RWPE1 (cell line): Measurements from ENCODE around the gene IL12RB2.

Source experiments
- CTCF ChIA-PET: fragments of 350-600 bp; sonication (Branson Sonifier 250); formaldehyde crosslinking; extraction: SDS; loops from one replicate; lab custom pipeline; 2021; lab: Yijun Ruan, JAX
- POLR2A ChIA-PET: fragments of 400-600 bp; formaldehyde crosslinking; extraction: SDS; loops from one replicate; lab custom pipeline; 2020; ENCODE audit warnings: antibody characterized with exemption; ENCODE audit not compliant: low non-redundant PET; lab: Yijun Ruan, JAX
- DNase-seq: peaks from one replicate; pipeline ENCODE4 v3.0.0; 2012; ENCODE audit warnings: low spot score
- H3K27ac ChIP-seq: fragments of 450-650 bp; 2 replicates; pipeline ENCODE4 v1.5.1; 2017
- CTCF ChIP-seq: fragments of 450-650 bp; conservative IDR thresholded peaks from 2 replicates; pipeline ENCODE4 v1.5.1; 2017; ENCODE audit warnings: low read depth, mild to moderate bottlenecking

The IL12RB2 gene

GRCh38 chr1:67339623-67340343 is 32.1 kb downstream of the IL12RB2 start:
- no peak for TF ChIP-seq CTCF
- H3K27ac ChIP-seq, result no peak overlapping the region
- ChIA-PET POLR2A (interaction anchor here (0.6 kb wide), 1 partner anchor 18 kb away, joined by 4 read pairs; no protein-coding TSS in a partner anchor), CTCF (interaction anchor here (0.7 to 1.0 kb wide), 2 partner anchors 8 to 190 kb away, joined by 3 read pairs; no protein-coding TSS in a partner anchor)
- DNase-seq, result peak; percentile 44

GRCh38 chr1:67342076-67342890 is 34.6 kb downstream of the IL12RB2 start:
- no peak for DNase-seq
- CTCF ChIA-PET, result no interaction called here
- no peak for TF ChIP-seq CTCF
- POLR2A ChIA-PET, result no interaction called here
- no peak overlapping the region for H3K27ac ChIP-seq

GRCh38 chr1:67345556-67345955 is 37.9 kb downstream of the IL12RB2 start:
- DNase-seq, result no peak
- H3K27ac ChIP-seq, result no peak overlapping the region
- no peak for TF ChIP-seq CTCF
- ChIA-PET CTCF (interaction anchor here (1.0 kb wide), 1 partner anchor 155 kb away, joined by 4 read pairs; no protein-coding TSS in a partner anchor), POLR2A (no interaction called here)

- ChIA-PET POLR2A (no interaction called here), CTCF (interaction anchor here (0.7 to 2.2 kb wide), 4 partner anchors 8 to 348 kb away, joined by 3 to 14 read pairs (median 5); no protein-coding TSS in a partner anchor)
- TF ChIP-seq CTCF, result no peak
- no peak for DNase-seq
- H3K27ac ChIP-seq, result no peak overlapping the region
Measured at GRCh38 chr1:67346982-67347381, 39.3 kb downstream of the IL12RB2 start.

- DNase-seq, result peak; percentile 86
- ChIA-PET CTCF (interaction anchor here (0.6 to 2.2 kb wide), 14 partner anchors 8 to 349 kb away, joined by 3 to 14 read pairs (median 4); no protein-coding TSS in a partner anchor), POLR2A (interaction anchor here (0.6 kb wide), 1 partner anchor 31 kb away, joined by 3 read pairs; no protein-coding TSS in a partner anchor)
- H3K27ac ChIP-seq, result peak overlapping the region; percentile 86
- peak; percentile 72 for TF ChIP-seq CTCF
Measured at GRCh38 chr1:67347688-67348472, 40.2 kb downstream of the IL12RB2 start.
